NCI-H1436 (cell line): ENCODE measurements around the gene GNAS.

Experiments used
- DNase-seq: peaks from one replicate; lab custom pipeline; 2025; lab: John Stamatoyannopoulos, UW

Gene GNAS

GRCh38 chr20:58854638-58855471, 2.3 kb downstream of the GNAS start:
- no peak for DNase-seq

GRCh38 chr20:58855506-58856389, 3.2 kb downstream of the GNAS start:
- DNase-seq, result no peak

- no peak for DNase-seq
Observed at GRCh38 chr20:58863044-58863790, 10.7 kb downstream of the GNAS start.

- DNase-seq, result no peak
Observed at GRCh38 chr20:58864346-58864745, 11.8 kb downstream of the GNAS start.

GRCh38 chr20:58865843-58866242, 13.3 kb downstream of the GNAS start:
- DNase-seq, result no peak

- DNase-seq, result no peak
Observed at GRCh38 chr20:58867211-58867610, 14.7 kb downstream of the GNAS start.

GRCh38 chr20:58868795-58869194, 16.3 kb downstream of the GNAS start:
- DNase-seq, result no peak

GRCh38 chr20:58869662-58870227, 17.2 kb downstream of the GNAS start:
- DNase-seq, result no peak

- DNase-seq, result peak; percentile 18
Observed at GRCh38 chr20:58870293-58871014, 17.9 kb downstream of the GNAS start.

GRCh38 chr20:58871533-58872102, 19.1 kb downstream of the GNAS start:
- no peak for DNase-seq

- no peak for DNase-seq
Observed at GRCh38 chr20:58874469-58874868, 22.0 kb downstream of the GNAS start.

- no peak for DNase-seq
Observed at GRCh38 chr20:58875111-58875510, 22.6 kb downstream of the GNAS start.

GRCh38 chr20:58875541-58876134, 23.1 kb downstream of the GNAS start:
- no peak for DNase-seq

- DNase-seq, result no peak
Observed at GRCh38 chr20:58876437-58876836, 23.9 kb downstream of the GNAS start.

GRCh38 chr20:58877050-58877975, 24.8 kb downstream of the GNAS start:
- DNase-seq, result no peak

GRCh38 chr20:58877976-58878360, 25.5 kb downstream of the GNAS start:
- no peak for DNase-seq

GRCh38 chr20:58878399-58878798, 25.9 kb downstream of the GNAS start:
- DNase-seq, result no peak

GRCh38 chr20:58880441-58880840, 27.9 kb downstream of the GNAS start:
- DNase-seq, result no peak

GRCh38 chr20:58880994-58881752, 28.7 kb downstream of the GNAS start:
- no peak for DNase-seq
